ENCODE measurements around the gene MRPL54.

The MRPL54 gene

GRCh38 chr19:3746371-3747056 lies 16.0 kb upstream of the MRPL54 start:
- DNase-seq (ENCODE audit: low spot score) (no peak), ATAC-seq (ENCODE audit: low read depth) (no peak)
- H3K4me3 ChIP-seq (ENCODE audit: severe bottlenecking), result no peak overlapping the region
- H3K9me3 ChIP-seq (ENCODE audit: severe bottlenecking), result no peaks in the 10 kb centered on the region
- no peaks in the 10 kb centered on the region for H3K4me1 ChIP-seq (ENCODE audit: insufficient read depth, poor library complexity, severe bottlenecking)
- no peak for TF ChIP-seq CTCF (IDR thresholded peaks at IDR 0.05; ENCODE audit: poor library complexity, severe bottlenecking)
- no peak overlapping the region for H3K27ac ChIP-seq (ENCODE audit: poor library complexity, severe bottlenecking)
- 0 out of 2 replicates have a peak, but pooled peaks cover 5% of the 10 kb centered on the region for H3K36me3 ChIP-seq (ENCODE audit: low read depth)
- H3K27me3 ChIP-seq (ENCODE audit: insufficient read depth, poor library complexity, severe bottlenecking), result no peaks in the 10 kb centered on the region

GRCh38 chr19:3748965-3749364 lies 13.5 kb upstream of the MRPL54 start:
- H3K27ac ChIP-seq (ENCODE audit: poor library complexity, severe bottlenecking), result no peak overlapping the region

GRCh38 chr19:3750211-3750610 lies 12.3 kb upstream of the MRPL54 start:
- H3K4me3 ChIP-seq (ENCODE audit: severe bottlenecking), result no peak overlapping the region
- no peaks in the 10 kb centered on the region for H3K27me3 ChIP-seq (ENCODE audit: insufficient read depth, poor library complexity, severe bottlenecking)
- TF ChIP-seq CTCF (IDR thresholded peaks at IDR 0.05; ENCODE audit: poor library complexity, severe bottlenecking), result no peak
- no peak for ATAC-seq (ENCODE audit: low read depth)
- DNase-seq (ENCODE audit: low spot score), result no peak
- no peak overlapping the region for H3K27ac ChIP-seq (ENCODE audit: poor library complexity, severe bottlenecking)
- no peaks in the 10 kb centered on the region for H3K4me1 ChIP-seq (ENCODE audit: insufficient read depth, poor library complexity, severe bottlenecking)
- H3K9me3 ChIP-seq (ENCODE audit: severe bottlenecking), result no peaks in the 10 kb centered on the region
- H3K36me3 ChIP-seq (ENCODE audit: low read depth), result 0 out of 2 replicates have a peak, but pooled peaks cover 5% of the 10 kb centered on the region

More at GRCh38 chr19:3748965-3749364, 13.5 kb upstream of the MRPL54 start:
- Histone ChIP-seq H3K9me3 (ENCODE audit: severe bottlenecking) (no peaks in the 10 kb centered on the region), H3K4me1 (ENCODE audit: insufficient read depth, poor library complexity, severe bottlenecking) (no peaks in the 10 kb centered on the region), H3K27me3 (ENCODE audit: insufficient read depth, poor library complexity, severe bottlenecking) (no peaks in the 10 kb centered on the region), H3K4me3 (ENCODE audit: severe bottlenecking) (no peak overlapping the region), H3K36me3 (ENCODE audit: low read depth) (0 out of 2 replicates have a peak, but pooled peaks cover 5% of the 10 kb centered on the region)
- no peak for TF ChIP-seq CTCF (IDR thresholded peaks at IDR 0.05; ENCODE audit: poor library complexity, severe bottlenecking)
- ATAC-seq (ENCODE audit: low read depth), result no peak
- DNase-seq (ENCODE audit: low spot score), result no peak

GRCh38 chr19:3751236-3751635 lies 11.2 kb upstream of the MRPL54 start:
- H3K36me3 ChIP-seq (ENCODE audit: low read depth), result 0 out of 2 replicates have a peak, but pooled peaks cover 5% of the 10 kb centered on the region

More at GRCh38 chr19:3751236-3751635, 11.2 kb upstream of the MRPL54 start:
- H3K4me3 ChIP-seq (ENCODE audit: severe bottlenecking), result no peak overlapping the region
- H3K27me3 ChIP-seq (ENCODE audit: insufficient read depth, poor library complexity, severe bottlenecking), result no peaks in the 10 kb centered on the region
- TF ChIP-seq CTCF (IDR thresholded peaks at IDR 0.05; ENCODE audit: poor library complexity, severe bottlenecking), result no peak
- no peak overlapping the region for H3K27ac ChIP-seq (ENCODE audit: poor library complexity, severe bottlenecking)
- no peak for DNase-seq (ENCODE audit: low spot score)
- no peaks in the 10 kb centered on the region for H3K4me1 ChIP-seq (ENCODE audit: insufficient read depth, poor library complexity, severe bottlenecking)
- no peak for ATAC-seq (ENCODE audit: low read depth)
- no peaks in the 10 kb centered on the region for H3K9me3 ChIP-seq (ENCODE audit: severe bottlenecking)
